Progenitor cell of endocrine pancreas (in vitro differentiated cells): ENCODE data around the gene PAFAH1B1. TPM values are rescaled to one million over a fixed set of nuclear protein-coding genes. Genes with fewer than 3 reads are reported as not detected.

Experiments
- DNase-seq: peaks from one replicate; pipeline ENCODE4 v3.0.0; 2021; ENCODE audit warnings: low spot score; ENCODE audit not compliant: unreplicated experiment
- H3K27ac Mint-ChIP-seq: 2 replicates; pipeline ENCODE4 v1.8.0; 2021; ENCODE audit warnings: mild to moderate bottlenecking, moderate library complexity, mixed read lengths
- H3K27me3 Mint-ChIP-seq: 2 replicates; pipeline ENCODE4 v1.8.0; 2021; ENCODE audit warnings: mixed read lengths
- H3K36me3 Mint-ChIP-seq: 2 replicates; pipeline ENCODE4 v1.8.0; 2022; ENCODE audit warnings: mixed read lengths; ENCODE audit not compliant: insufficient read depth
- H3K4me1 Mint-ChIP-seq: 2 replicates; pipeline ENCODE4 v1.8.0; 2021; ENCODE audit warnings: low read depth, mixed read lengths
- H3K4me3 Mint-ChIP-seq: 2 replicates; pipeline ENCODE4 v1.8.0; 2021; ENCODE audit warnings: low read depth, mild to moderate bottlenecking, moderate library complexity, mixed read lengths
- H3K9me3 Mint-ChIP-seq: 2 replicates; pipeline ENCODE4 v1.8.0; 2021; ENCODE audit warnings: low read depth, mixed read lengths
- CTCF ChIP-seq: fragments of 200-600 bp; sonication (generic); IDR thresholded peaks from one replicate; pipeline ENCODE4 v1.5.0; 2021; ENCODE audit warnings: antibody characterized with exemption, mild to moderate bottlenecking; ENCODE audit not compliant: unreplicated experiment
- total RNA-seq: library from RNA; stranded (reverse); gene quantifications from 2 replicates; pipeline ENCODE4 v1.2.1, GENCODE V29; 2021

The PAFAH1B1 gene
- total RNA-seq, 1 donor from 2014 or later, result 140 TPM

- TF ChIP-seq CTCF, result no peak
- no peaks in the 10 kb centered on the region for H3K27me3 Mint-ChIP-seq
- DNase-seq, result no peak
- peaks cover 6% of the 10 kb centered on the region for H3K4me1 Mint-ChIP-seq
- H3K4me3 Mint-ChIP-seq, result no peak overlapping the region
- no peak overlapping the region for H3K27ac Mint-ChIP-seq
- H3K36me3 Mint-ChIP-seq, result peaks cover 1% of the 10 kb centered on the region
- no peaks in the 10 kb centered on the region for H3K9me3 Mint-ChIP-seq
These were observed 100.3 kb downstream of the PAFAH1B1 start for GRCh38 chr17:2693561-2694380.

GRCh38 chr17:2694381-2695242 is 101.2 kb downstream of the PAFAH1B1 start:
- Mint-ChIP-seq H3K27me3 (no peaks in the 10 kb centered on the region), H3K27ac (no peak overlapping the region), H3K36me3 (peaks cover 1% of the 10 kb centered on the region), H3K9me3 (no peaks in the 10 kb centered on the region), H3K4me1 (no peaks in the 10 kb centered on the region), H3K4me3 (no peak overlapping the region)
- DNase-seq, result no peak
- no peak for TF ChIP-seq CTCF

GRCh38 chr17:2695243-2695960 is 101.9 kb downstream of the PAFAH1B1 start:
- H3K27me3 Mint-ChIP-seq, result no peaks in the 10 kb centered on the region
- no peak overlapping the region for H3K27ac Mint-ChIP-seq
- no peak for TF ChIP-seq CTCF
- no peaks in the 10 kb centered on the region for H3K4me1 Mint-ChIP-seq
- no peaks in the 10 kb centered on the region for H3K9me3 Mint-ChIP-seq
- H3K36me3 Mint-ChIP-seq, result peaks cover 2% of the 10 kb centered on the region
- H3K4me3 Mint-ChIP-seq, result no peak overlapping the region
- DNase-seq, result no peak

GRCh38 chr17:2695961-2696760 is 102.7 kb downstream of the PAFAH1B1 start:
- no peak for TF ChIP-seq CTCF
- H3K27ac Mint-ChIP-seq, result no peak overlapping the region
- peaks cover 2% of the 10 kb centered on the region for H3K36me3 Mint-ChIP-seq
- H3K9me3 Mint-ChIP-seq, result no peaks in the 10 kb centered on the region
- no peaks in the 10 kb centered on the region for H3K4me1 Mint-ChIP-seq
- no peak overlapping the region for H3K4me3 Mint-ChIP-seq
- no peak for DNase-seq
- H3K27me3 Mint-ChIP-seq, result no peaks in the 10 kb centered on the region
